ENCODE measurements around the gene AURKA. TPM values are rescaled to one million over a fixed set of nuclear protein-coding genes. Genes with fewer than 3 reads are reported as not detected.

AURKA gene
- total RNA-seq, 1 experiment from 2014 or later = 75.3 TPM

GRCh38 chr20:56438284-56438683 lies 46.3 kb upstream of the AURKA start:
- H3K9me3 Mint-ChIP-seq (ENCODE audit: unreplicated experiment) = no peaks in the 10 kb centered on the region
- H3K4me3 Mint-ChIP-seq (ENCODE audit: unreplicated experiment) = no peak overlapping the region
- no peak overlapping the region for H3K27ac Mint-ChIP-seq (ENCODE audit: low read depth, unreplicated experiment)
- no peak for TF ChIP-seq CTCF (IDR thresholded peaks at IDR 0.05; ENCODE audit: unreplicated experiment)
- H3K27me3 Mint-ChIP-seq (ENCODE audit: insufficient read depth, unreplicated experiment) = peaks cover 6% of the 10 kb centered on the region
- no TSS peak for BruUV-seq (replicated peaks)
- POLR2A ChIA-PET = no interaction called here
- no peak for DNase-seq (ENCODE audit: unreplicated experiment)
- CTCF ChIA-PET = no interaction called here
- H3K36me3 Mint-ChIP-seq (ENCODE audit: insufficient read depth, unreplicated experiment) = no peaks in the 10 kb centered on the region
- no peaks in the 10 kb centered on the region for H3K4me1 Mint-ChIP-seq (ENCODE audit: insufficient read depth, unreplicated experiment)
- intact Hi-C loops (cut with micrococcal nuclease) = no loop called here

- no peak for DNase-seq (ENCODE audit: unreplicated experiment)
- BruUV-seq (replicated peaks) = no TSS peak
- Mint-ChIP-seq H3K4me3 (ENCODE audit: unreplicated experiment) (no peak overlapping the region), H3K27ac (ENCODE audit: low read depth, unreplicated experiment) (no peak overlapping the region), H3K27me3 (ENCODE audit: insufficient read depth, unreplicated experiment) (peaks cover 14% of the 10 kb centered on the region), H3K9me3 (ENCODE audit: unreplicated experiment) (no peaks in the 10 kb centered on the region), H3K36me3 (ENCODE audit: insufficient read depth, unreplicated experiment) (no peaks in the 10 kb centered on the region), H3K4me1 (ENCODE audit: insufficient read depth, unreplicated experiment) (no peaks in the 10 kb centered on the region)
- CTCF ChIA-PET = interaction anchor here (0.8 kb wide), 1 partner anchor 45 kb away, joined by 3 read pairs; the partner anchor contains the start of genes AURKA and CSTF1
- POLR2A ChIA-PET = no interaction called here
- intact Hi-C loops (cut with micrococcal nuclease) = no loop called here
- no peak for TF ChIP-seq CTCF (IDR thresholded peaks at IDR 0.05; ENCODE audit: unreplicated experiment)
These were observed 45.4 kb upstream of the AURKA start for GRCh38 chr20:56437196-56437960.

- ChIA-PET POLR2A (interaction anchor here (0.6 kb wide), 1 partner anchor 60 kb away, joined by 6 read pairs; no protein-coding TSS in a partner anchor), CTCF (interaction anchor here (0.6 to 1.9 kb wide), 4 partner anchors 12 to 662 kb away, joined by 3 to 7 read pairs (median 3); no protein-coding TSS in a partner anchor)
- H3K36me3 Mint-ChIP-seq (ENCODE audit: insufficient read depth, unreplicated experiment) = no peaks in the 10 kb centered on the region
- intact Hi-C loops (cut with micrococcal nuclease) = no loop called here
- H3K27ac Mint-ChIP-seq (ENCODE audit: low read depth, unreplicated experiment) = no peak overlapping the region
- H3K4me3 Mint-ChIP-seq (ENCODE audit: unreplicated experiment) = no peak overlapping the region
- BruUV-seq (replicated peaks) = no TSS peak
- TF ChIP-seq CTCF (IDR thresholded peaks at IDR 0.05; ENCODE audit: unreplicated experiment) = no peak
- peaks cover 14% of the 10 kb centered on the region for H3K27me3 Mint-ChIP-seq (ENCODE audit: insufficient read depth, unreplicated experiment)
- no peak for DNase-seq (ENCODE audit: unreplicated experiment)
- H3K4me1 Mint-ChIP-seq (ENCODE audit: insufficient read depth, unreplicated experiment) = peaks cover 9% of the 10 kb centered on the region
- no peaks in the 10 kb centered on the region for H3K9me3 Mint-ChIP-seq (ENCODE audit: unreplicated experiment)
These were observed 41.9 kb upstream of the AURKA start for GRCh38 chr20:56433880-56434255.

GRCh38 chr20:56433221-56433879 lies 41.3 kb upstream of the AURKA start:
- TF ChIP-seq CTCF (IDR thresholded peaks at IDR 0.05; ENCODE audit: unreplicated experiment) = no peak
- DNase-seq (ENCODE audit: unreplicated experiment) = no peak
- Mint-ChIP-seq H3K4me1 (ENCODE audit: insufficient read depth, unreplicated experiment) (peaks cover 14% of the 10 kb centered on the region), H3K27ac (ENCODE audit: low read depth, unreplicated experiment) (no peak overlapping the region), H3K36me3 (ENCODE audit: insufficient read depth, unreplicated experiment) (no peaks in the 10 kb centered on the region), H3K9me3 (ENCODE audit: unreplicated experiment) (no peaks in the 10 kb centered on the region), H3K27me3 (ENCODE audit: insufficient read depth, unreplicated experiment) (peaks cover 14% of the 10 kb centered on the region), H3K4me3 (ENCODE audit: unreplicated experiment) (no peak overlapping the region)
- BruUV-seq (replicated peaks) = no TSS peak
- intact Hi-C loops (cut with micrococcal nuclease) = no loop called here
- ChIA-PET POLR2A (interaction anchor here (0.6 kb wide), 1 partner anchor 59 kb away, joined by 6 read pairs; no protein-coding TSS in a partner anchor), CTCF (interaction anchor here (0.6 to 1.9 kb wide), 2 partner anchors 11 to 32 kb away, joined by 3 to 7 read pairs; no protein-coding TSS in a partner anchor)

All from MCF 10A (cell line).